GM21423 (cell line): ENCODE measurements around the gene TCFL5.

Experiments
- ATAC-seq: cut with Tn5 transposase; IDR thresholded peaks from one replicate; pipeline ENCODE4 v1.9.1; 2021; ENCODE audit warnings: mild to moderate bottlenecking, moderate library complexity; ENCODE audit not compliant: unreplicated experiment

The TCFL5 gene

GRCh38 chr20:62896526-62896925 lies 34.9 kb upstream of the TCFL5 start:
- ATAC-seq = no peak

DNA sequence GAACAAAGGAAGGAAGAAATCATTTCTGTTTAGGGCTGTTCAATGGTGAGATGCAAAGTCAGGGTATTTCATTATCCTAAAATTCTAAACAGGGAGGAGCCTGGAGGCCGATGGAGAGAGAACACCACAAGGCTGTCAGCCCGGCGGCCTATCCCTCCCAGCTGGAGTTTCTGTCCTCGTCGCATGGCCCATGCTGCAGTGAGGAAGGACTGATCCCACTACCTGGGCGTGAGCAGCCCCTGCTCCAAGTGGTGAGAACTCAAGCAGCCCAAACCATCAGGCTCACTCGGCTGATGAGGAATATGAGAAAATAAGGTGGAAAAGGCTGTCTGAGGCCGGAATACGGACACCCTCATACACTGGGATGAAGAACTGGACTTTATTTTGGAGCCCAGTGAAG lies 33.9 kb upstream of the TCFL5 start:
- ATAC-seq = no peak

DNA sequence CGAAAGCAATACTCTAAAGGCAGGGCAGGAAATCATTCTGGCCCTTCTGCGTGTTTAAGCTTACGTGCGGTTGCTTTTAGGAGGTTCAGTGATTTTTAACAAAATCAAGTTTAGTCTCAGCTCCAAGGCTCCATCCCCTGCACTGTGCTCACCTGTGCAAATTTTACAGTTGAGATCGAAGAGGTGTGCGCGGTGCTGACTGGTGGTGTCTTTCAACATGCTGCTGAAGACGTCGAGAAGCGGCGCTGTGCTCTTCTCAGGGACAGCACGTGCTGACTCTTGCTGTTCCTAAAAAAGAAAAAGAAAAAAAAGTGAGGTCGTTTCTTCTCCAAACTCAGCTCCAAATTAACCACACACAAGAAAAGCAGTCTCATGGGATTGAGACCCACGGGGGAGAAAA lies 32.6 kb upstream of the TCFL5 start:
- ATAC-seq = no peak

DNA sequence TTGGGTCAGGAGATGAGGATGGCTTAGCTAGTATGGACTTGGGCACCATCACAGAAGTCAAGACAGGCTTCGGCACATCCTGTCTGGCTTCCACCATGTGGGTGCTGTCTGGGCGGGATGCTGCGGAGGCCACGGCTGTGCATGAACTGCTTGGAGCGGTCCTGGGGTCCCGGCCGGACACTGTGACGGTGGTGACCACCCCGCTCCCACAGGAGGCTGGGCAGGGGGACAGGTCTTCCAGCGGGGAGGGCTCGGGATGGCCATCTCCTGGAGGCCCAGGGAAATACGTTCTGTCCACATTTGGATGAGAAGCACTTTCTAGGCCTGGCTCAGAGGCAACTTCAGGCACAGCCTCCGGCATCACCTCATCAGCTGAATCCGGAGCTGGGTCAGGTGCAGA lies 32.1 kb upstream of the TCFL5 start:
- ATAC-seq = no peak

DNA sequence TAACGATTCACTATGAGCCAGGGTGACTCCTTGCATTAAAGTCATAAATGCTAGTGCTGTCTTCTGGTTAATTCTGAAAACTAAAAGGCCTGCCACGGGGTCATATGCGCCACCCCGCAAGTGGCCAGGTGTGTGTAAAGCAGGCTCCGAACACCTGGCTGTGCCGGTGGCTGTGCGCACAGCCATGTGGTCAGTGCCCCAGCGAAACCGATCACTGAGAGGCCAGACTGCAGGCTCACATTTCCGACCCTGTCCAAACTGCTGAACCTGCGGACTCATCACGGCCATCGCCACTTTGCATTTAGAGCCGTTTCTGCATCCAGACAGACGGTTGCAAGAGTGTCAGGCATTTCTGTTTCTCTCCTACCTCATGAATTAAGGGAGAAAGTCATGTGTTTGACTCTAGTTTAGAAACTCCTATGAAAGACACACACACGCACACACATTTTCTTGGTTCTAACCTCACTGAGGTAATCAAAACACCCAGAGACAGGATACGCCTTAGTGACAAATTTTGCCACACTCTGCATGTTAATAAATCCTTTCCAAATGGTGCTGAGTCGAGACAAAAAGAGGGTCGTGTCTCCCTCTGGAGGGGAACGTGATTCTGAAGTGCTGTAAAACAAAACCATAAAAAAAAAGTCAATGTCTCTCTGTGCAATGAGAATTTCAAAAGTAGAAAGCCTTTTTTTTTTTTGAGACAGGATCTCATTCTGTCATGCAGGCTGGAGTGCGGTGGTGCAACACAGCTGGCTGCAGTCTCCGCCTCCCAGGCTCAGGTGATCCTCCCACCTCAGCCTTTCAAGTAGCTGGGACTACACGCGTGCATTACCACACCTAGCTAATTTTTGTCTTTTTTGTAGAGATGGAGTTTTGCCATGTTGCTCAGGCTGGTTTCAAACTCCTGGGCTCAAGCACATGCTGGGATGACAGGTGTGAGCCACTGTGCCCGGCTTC lies 31.0 kb upstream of the TCFL5 start:
- ATAC-seq = no peak

- no peak for ATAC-seq
Measured at GRCh38 chr20:62891111-62891510, 29.5 kb upstream of the TCFL5 start.

DNA sequence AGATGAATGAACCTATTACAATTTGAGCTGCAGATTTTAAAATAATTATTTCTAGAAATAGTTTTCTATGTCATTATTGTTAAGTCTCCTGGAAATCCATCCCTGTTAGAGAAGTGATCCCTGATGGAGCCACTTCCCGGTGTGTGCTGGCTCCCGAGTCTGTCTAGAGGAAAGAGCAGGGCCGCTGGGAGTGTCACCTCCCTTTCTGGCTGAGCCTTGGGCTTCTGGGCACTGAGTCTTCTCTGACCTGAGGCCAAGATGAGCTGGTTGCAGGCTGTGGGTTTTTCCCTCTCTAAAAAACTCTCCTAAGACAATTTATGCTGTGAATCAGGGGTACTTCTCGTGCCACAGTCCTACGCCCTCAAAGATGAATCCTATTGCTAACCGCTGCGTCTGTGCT lies 28.8 kb upstream of the TCFL5 start:
- ATAC-seq = no peak

- no peak for ATAC-seq
Measured at GRCh38 chr20:62889871-62890270, 28.2 kb upstream of the TCFL5 start.

DNA sequence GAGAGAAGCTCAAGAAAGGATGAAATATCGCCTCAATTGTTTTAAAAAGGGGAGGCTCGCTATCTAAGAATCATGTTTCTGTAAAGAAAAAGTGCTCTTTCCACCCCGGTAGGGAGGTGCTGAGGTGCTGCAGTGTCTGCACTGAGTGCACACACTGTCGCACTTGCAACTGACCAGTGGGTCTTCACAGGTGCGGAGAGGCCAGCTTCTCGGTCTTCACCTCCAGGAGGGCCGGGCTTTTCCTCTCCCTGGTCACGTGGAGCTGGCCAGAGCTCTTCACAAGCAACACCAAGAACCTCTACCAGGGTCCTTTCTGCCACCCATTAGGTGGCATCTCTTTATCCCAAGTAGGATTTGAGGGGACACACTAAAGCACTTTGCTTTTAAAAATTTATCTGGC lies 27.8 kb upstream of the TCFL5 start:
- ATAC-seq = no peak

DNA sequence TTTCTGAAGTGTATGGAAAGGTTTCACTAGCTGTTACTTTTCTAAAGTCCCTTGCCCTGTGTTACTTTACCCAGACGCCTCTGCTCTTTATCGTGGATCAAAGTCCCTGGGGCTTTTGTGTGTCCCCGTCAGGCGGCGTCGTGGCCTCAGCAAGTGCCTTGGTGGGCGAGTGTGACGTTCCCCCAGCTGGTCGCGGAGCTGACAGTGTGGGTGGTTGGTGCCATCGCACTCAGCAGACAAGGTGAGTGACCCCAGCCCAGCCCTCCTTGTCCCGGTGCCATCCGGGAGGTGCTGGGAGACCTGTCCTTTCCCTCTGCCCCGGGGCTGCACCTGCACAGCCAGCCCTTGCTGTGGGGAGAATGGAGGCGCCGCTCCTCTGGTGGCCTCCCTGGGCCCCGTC lies 27.3 kb upstream of the TCFL5 start:
- ATAC-seq = no peak

GRCh38 chr20:62888406-62888805 lies 26.8 kb upstream of the TCFL5 start:
- no peak for ATAC-seq

- ATAC-seq = no peak
Measured at GRCh38 chr20:62887860-62888239, 26.2 kb upstream of the TCFL5 start.

- ATAC-seq = no peak
Measured at GRCh38 chr20:62887152-62887859, 25.7 kb upstream of the TCFL5 start.

GRCh38 chr20:62886709-62887058 lies 25.1 kb upstream of the TCFL5 start:
- no peak for ATAC-seq

DNA sequence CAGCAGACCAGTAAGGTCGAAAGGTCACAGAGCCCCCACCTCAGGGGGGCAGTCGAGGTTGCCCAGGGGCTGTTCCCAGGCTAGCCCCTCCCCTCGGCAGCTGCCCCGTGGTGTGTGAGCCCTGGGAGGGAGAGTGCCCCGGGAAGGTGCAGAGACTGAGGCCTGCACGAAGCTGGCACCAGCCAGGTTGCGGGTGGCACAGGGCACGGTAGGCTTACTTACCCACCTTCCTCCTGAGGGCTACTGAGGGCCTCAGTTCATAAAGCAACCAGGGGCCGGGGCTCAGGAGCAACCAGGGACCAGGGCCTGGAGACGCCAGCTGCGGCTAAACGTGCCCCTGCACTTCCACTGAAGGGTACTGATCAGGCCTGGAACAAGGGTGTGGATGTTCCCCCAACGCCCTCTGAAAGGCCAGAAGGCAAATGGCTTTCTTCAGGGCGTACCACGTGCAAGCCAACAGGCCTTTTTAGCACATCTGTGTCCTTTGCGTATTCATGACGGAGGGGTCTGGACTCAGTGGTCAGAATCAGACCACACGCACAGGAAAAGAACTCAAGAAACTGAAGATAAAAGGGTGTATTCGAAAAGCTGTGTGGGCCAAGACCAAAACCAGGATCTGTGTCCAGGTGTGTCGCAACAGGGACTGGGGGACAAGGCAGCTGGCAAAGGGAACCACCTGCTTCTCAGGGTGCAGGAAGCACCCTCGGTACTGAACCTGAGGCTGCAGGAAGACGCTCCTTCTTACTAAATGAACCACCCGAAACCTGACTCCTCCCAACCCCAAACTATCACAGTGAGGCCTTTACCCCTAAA lies 24.5 kb upstream of the TCFL5 start:
- no peak for ATAC-seq

DNA sequence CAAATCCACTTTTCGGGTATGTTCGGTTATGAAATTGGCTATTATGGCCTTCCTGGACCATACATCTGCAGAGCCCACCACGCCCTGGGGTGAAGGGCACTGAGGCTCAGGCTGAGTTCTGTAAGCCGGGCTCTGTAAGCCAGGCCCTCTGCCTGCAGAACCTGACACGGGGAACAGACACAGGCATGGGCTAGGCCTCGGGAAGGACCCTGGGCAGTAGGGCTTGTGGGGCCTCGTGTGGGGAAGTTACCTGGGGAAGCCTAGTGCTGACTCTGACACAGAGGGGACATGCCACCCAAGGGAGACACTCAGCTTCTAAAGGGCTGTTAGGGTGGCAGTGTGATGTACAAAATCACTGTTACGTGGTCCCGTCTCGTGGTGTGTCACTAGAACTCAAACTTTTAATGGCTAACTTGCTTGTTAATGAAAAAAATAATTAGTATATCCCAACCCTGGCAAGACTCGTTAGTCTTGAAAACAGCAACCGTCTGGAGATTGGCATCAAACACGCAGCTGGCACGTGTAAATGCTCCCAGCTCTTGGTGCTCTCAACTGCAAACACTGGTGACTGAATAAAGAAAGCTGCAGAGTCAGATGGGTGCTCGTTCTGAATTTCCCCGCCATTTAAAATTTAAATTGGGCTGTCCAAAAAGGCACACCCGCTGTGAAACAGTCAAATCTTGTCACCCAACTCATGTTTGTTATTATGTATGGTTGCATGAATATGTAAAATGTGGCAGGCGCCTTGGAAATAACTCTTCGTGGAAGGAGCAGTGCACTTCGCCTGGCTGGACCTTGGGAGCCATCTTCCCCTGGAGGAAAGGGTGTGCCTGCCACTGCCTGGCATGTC lies 23.6 kb upstream of the TCFL5 start:
- no peak for ATAC-seq

DNA sequence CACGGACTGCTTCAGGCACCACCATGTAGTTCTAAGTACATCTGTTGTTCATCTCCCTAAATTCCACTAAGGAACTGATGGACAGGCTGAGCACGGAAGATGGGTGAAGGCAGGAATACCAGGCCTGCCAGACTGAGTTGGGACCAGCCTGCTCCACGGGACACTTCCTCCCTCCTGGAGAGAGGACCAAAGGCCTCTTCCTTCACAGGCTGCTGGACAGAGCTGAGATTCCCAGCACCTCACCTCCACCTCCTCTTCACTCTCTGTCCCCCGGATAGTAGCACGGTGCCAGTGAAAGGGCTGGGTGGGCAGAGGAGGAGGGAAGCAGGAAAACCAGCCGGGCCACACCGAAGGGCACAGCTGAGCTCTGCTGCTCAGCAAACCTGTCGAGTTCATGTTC lies 22.9 kb upstream of the TCFL5 start:
- no peak for ATAC-seq

GRCh38 chr20:62882426-62882825 lies 20.8 kb upstream of the TCFL5 start:
- ATAC-seq = no peak

DNA sequence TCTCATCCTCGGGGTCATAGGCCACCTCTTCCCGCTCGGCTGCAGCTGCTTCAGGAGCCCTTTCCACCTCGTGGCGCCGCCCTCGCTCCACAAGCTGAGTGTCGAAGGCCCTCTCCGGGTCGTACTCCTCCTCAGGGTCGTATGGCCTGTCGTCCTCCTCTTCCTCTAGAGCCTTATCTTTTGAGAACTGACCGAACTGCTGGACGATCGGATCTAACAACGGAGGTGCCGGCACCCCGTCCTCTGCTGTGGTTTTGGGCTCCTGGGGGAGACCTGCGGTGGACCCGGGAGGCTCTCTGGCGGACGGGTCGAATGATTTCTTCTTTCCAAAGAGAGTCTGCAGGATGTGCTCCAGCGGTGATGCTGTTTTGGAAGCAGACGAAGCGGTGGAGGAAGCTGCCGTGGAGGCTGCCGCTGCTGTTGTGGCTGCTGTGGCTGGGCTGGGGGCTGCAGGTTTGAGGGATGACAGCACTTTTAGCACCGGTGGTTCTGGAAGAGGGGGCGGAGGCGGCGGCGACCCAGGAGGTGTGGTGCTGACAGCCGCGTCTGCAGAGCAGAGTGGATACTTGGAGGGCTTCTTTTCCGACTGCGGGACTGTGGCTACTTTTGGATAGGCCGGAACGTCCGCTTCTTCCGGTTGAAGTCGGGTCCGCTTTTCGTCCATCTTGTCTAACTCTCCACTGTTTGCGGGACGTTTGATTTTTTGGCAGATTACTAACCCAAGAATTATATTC lies 20.2 kb upstream of the TCFL5 start:
- ATAC-seq = no peak
